Neural progenitor cell (in vitro differentiated cells): ENCODE measurements around the gene P3H2. TPM values are rescaled to one million over a fixed set of nuclear protein-coding genes. Genes with fewer than 3 reads are reported as not detected.

ENCODE experiments used
- DNase-seq: peaks from one replicate; pipeline ENCODE4 v3.0.0-alpha.2; 2016; ENCODE audit warnings: low spot score
- H2AFZ ChIP-seq: fragments of 200-600 bp; sonication (generic); replicated peaks from 2 replicates; pipeline ENCODE4 v1.6.1; 2016; ENCODE audit warnings: antibody characterized with exemption
- H3F3A ChIP-seq: fragments of 200-600 bp; sonication (generic); 2 replicates; pipeline ENCODE4 v1.6.1; 2016; ENCODE audit warnings: antibody characterized with exemption, low read depth
- H3K27ac ChIP-seq: fragments of 200-600 bp; sonication (generic); 2 replicates; pipeline ENCODE4 v1.5.1; 2016; ENCODE audit warnings: mild to moderate bottlenecking
- H3K27me3 ChIP-seq: fragments of 200-600 bp; sonication (generic); 2 replicates; pipeline ENCODE4 v1.6.1; 2016; ENCODE audit warnings: mild to moderate bottlenecking, moderate library complexity
- H3K36me3 ChIP-seq: fragments of 200-600 bp; sonication (generic); 2 replicates; pipeline ENCODE4 v1.5.1; 2016
- H3K4me1 ChIP-seq: fragments of 200-600 bp; sonication (generic); 2 replicates; pipeline ENCODE4 v1.6.1; 2016; ENCODE audit warnings: mixed run types
- H3K4me2 ChIP-seq: fragments of 200-600 bp; sonication (generic); 2 replicates; pipeline ENCODE4 v1.6.1; 2016
- H3K4me3 ChIP-seq: fragments of 200-600 bp; sonication (generic); 2 replicates; pipeline ENCODE4 v1.5.1; 2016
- H3K79me2 ChIP-seq: fragments of 200-600 bp; sonication (generic); 2 replicates; pipeline ENCODE4 v1.6.1; 2016; ENCODE audit warnings: low read depth
- H3K9ac ChIP-seq: fragments of 200-600 bp; sonication (generic); 2 replicates; pipeline ENCODE4 v1.6.1; 2016
- H3K9me3 ChIP-seq: fragments of 200-600 bp; sonication (generic); 2 replicates; pipeline ENCODE4 v1.5.1; 2016; ENCODE audit warnings: low read depth
- H4K20me1 ChIP-seq: fragments of 200-600 bp; sonication (generic); 2 replicates; pipeline ENCODE4 v1.6.1; 2016; ENCODE audit warnings: low read depth
- H3K27ac Mint-ChIP-seq: 3 replicates; pipeline ENCODE4 v1.8.0; 2021; ENCODE audit warnings: mixed read lengths
- H3K27me3 Mint-ChIP-seq: 2 replicates; pipeline ENCODE4 v1.8.0; 2022; ENCODE audit warnings: low read depth, mild to moderate bottlenecking, inconsistent platforms, moderate library complexity, mixed read lengths; ENCODE audit not compliant: insufficient read depth
- H3K36me3 Mint-ChIP-seq: 3 replicates; pipeline ENCODE4 v1.8.0; 2021; ENCODE audit warnings: mixed read lengths
- H3K4me1 Mint-ChIP-seq: 3 replicates; pipeline ENCODE4 v1.8.0; 2021; ENCODE audit warnings: mixed read lengths
- H3K4me3 Mint-ChIP-seq: 3 replicates; pipeline ENCODE4 v1.8.0; 2021; ENCODE audit warnings: mild to moderate bottlenecking, moderate library complexity, mixed read lengths
- H3K9me3 Mint-ChIP-seq: 3 replicates; pipeline ENCODE4 v1.8.0; 2020; ENCODE audit warnings: mixed read lengths
- EZH2 ChIP-seq: fragments of 200-600 bp; sonication (generic); IDR thresholded peaks from 2 replicates; pipeline ENCODE4 v1.6.1; 2017; ENCODE audit warnings: antibody characterized with exemption, mild to moderate bottlenecking, moderate library complexity
- EZH2phosphoT487 ChIP-seq: fragments of 200-600 bp; sonication (generic); IDR thresholded peaks from 2 replicates; pipeline ENCODE4 v1.6.1; 2017; ENCODE audit warnings: antibody characterized with exemption
- small RNA-seq: library from RNA; depleted of rRNA; stranded (forward); fragments of <200 nt; gene quantifications from one replicate; pipeline ENCODE3, GENCODE V24; 2015
- total RNA-seq: library from RNA; depleted of rRNA; stranded (reverse); fragments of >200 nt; gene quantifications from 2 replicates; pipeline ENCODE4 v1.2.3, GENCODE V29; 2015; ENCODE audit warnings: low replicate concordance
- TF ChIP-seq, protein P1 (sequence below): fragments of 200-600 bp; sonication (generic); IDR thresholded peaks from 2 replicates; pipeline ENCODE4 v1.5.1; 2017; ENCODE audit warnings: antibody characterized with exemption, mild to moderate bottlenecking

Gene P3H2
- total RNA-seq, 1 donor from 2014 or later: 21.4 TPM

DNA sequence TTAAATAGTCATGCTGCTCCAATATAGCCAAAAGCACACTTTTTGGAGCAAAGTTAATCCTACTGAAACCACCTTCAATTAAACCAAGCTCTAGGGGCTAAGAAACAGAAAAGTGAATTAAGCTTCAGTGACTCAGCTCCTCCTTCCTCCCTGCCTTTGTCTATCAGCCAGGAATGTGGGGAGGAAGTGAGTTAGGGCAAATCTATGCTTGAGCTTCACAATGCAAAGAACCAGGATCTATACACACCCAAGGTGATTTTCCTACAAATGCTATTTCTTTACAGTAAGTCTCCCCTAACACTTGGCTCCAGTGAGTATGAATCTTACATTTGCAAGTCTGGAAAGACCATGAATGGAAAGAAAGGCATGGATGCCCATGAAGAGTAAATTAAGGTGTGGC is 212.1 kb downstream of the P3H2 start:
- no peak overlapping the region for H3K27ac Mint-ChIP-seq
- Histone ChIP-seq H2AFZ (no peak overlapping the region), H3K27ac (no peak overlapping the region), H3K4me3 (no peak overlapping the region), H3K27me3 (no peaks in the 10 kb centered on the region), H3K36me3 (no peaks in the 10 kb centered on the region), H4K20me1 (no peaks in the 10 kb centered on the region), H3K9ac (no peak overlapping the region), H3F3A (no peaks in the 10 kb centered on the region), H3K9me3 (no peaks in the 10 kb centered on the region), H3K4me2 (no peak overlapping the region), H3K79me2 (no peaks in the 10 kb centered on the region), H3K4me1 (no peaks in the 10 kb centered on the region)
- no peaks in the 10 kb centered on the region for H3K27me3 Mint-ChIP-seq
- H3K9me3 Mint-ChIP-seq: no peaks in the 10 kb centered on the region
- no peak overlapping the region for H3K4me3 Mint-ChIP-seq
- H3K4me1 Mint-ChIP-seq: no peaks in the 10 kb centered on the region
- H3K36me3 Mint-ChIP-seq: no peaks in the 10 kb centered on the region
- peak; percentile 6 for DNase-seq
- TF ChIP-seq, protein P1, sequence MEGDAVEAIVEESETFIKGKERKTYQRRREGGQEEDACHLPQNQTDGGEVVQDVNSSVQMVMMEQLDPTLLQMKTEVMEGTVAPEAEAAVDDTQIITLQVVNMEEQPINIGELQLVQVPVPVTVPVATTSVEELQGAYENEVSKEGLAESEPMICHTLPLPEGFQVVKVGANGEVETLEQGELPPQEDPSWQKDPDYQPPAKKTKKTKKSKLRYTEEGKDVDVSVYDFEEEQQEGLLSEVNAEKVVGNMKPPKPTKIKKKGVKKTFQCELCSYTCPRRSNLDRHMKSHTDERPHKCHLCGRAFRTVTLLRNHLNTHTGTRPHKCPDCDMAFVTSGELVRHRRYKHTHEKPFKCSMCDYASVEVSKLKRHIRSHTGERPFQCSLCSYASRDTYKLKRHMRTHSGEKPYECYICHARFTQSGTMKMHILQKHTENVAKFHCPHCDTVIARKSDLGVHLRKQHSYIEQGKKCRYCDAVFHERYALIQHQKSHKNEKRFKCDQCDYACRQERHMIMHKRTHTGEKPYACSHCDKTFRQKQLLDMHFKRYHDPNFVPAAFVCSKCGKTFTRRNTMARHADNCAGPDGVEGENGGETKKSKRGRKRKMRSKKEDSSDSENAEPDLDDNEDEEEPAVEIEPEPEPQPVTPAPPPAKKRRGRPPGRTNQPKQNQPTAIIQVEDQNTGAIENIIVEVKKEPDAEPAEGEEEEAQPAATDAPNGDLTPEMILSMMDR: no peak
- TF ChIP-seq EZH2phosphoT487 (no peak), EZH2 (no peak)

DNA sequence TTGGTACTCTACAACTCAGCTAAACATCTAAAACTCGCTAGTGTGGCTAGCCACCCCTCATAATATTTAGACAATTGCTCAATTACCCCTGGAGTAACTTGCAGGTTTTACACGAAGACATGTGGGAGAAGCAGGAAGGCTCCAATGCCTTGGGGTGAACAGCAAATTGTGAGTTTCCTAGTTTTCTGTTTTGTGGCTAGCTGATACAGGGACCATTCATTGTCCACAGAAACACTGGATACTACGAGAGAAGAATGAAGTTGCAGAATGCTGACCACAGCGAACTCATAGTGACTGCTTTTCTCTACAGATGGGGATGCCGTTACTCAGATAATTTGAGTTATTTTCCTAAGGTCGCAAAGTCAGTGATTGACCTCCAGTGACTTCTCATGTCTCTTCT is 212.9 kb downstream of the P3H2 start:
- no peak overlapping the region for H2AFZ ChIP-seq
- H3K4me1 ChIP-seq: no peaks in the 10 kb centered on the region
- no peaks in the 10 kb centered on the region for H3K36me3 ChIP-seq
- no peaks in the 10 kb centered on the region for H3K9me3 ChIP-seq
- TF ChIP-seq, protein P1: no peak
- no peak for TF ChIP-seq EZH2
- no peak for TF ChIP-seq EZH2phosphoT487
- H3K4me3 ChIP-seq: no peak overlapping the region
- no peaks in the 10 kb centered on the region for H3F3A ChIP-seq
- no peak for DNase-seq
- H4K20me1 ChIP-seq: no peaks in the 10 kb centered on the region
- Mint-ChIP-seq H3K27me3 (no peaks in the 10 kb centered on the region), H3K27ac (no peak overlapping the region), H3K4me3 (no peak overlapping the region), H3K36me3 (no peaks in the 10 kb centered on the region), H3K4me1 (no peaks in the 10 kb centered on the region), H3K9me3 (no peaks in the 10 kb centered on the region)
- H3K9ac ChIP-seq: no peak overlapping the region
- no peaks in the 10 kb centered on the region for H3K79me2 ChIP-seq
- no peaks in the 10 kb centered on the region for H3K27me3 ChIP-seq
- no peak overlapping the region for H3K27ac ChIP-seq
- no peak overlapping the region for H3K4me2 ChIP-seq

Small RNA genes lying within 50 kb of the gene (small RNA-seq; reads per million reads assigned to genes)
- not detected for gene RNU6-1109P

Other genes starting within 250 kb of the P3H2 start
- gene CLDN1, start 201.5 kb upstream of the P3H2 start, total RNA-seq: 0.24 and 0.34 TPM in 2 replicates